Measurements from ENCODE around the gene HECW1. TPM values are rescaled to one million over a fixed set of nuclear protein-coding genes. Genes with fewer than 3 reads are reported as not detected.

The HECW1 gene
- polyA plus RNA-seq, 1 donor (not counting 4 experiments of a cell fraction or from before 2014, with no cell fraction given), result not detected

DNA sequence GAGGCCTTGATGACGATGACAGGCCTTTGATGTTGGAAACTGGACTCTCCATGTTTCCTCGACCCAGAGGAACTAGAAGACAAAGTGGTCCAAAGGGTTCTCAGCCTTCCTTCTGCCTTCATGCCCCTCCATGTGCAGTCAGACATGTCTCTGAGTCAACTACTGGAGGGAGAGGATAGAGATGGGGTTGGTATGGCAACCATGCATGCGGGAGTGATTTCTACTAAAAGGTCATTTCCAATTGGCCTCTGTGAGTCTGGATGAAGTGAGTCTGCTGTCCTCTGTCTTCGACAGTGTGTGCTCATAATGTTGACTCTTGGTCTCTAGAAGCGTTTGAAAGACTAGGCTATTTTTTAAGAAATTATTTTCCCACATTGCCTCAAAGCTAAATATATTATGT lies 499.7 kb downstream of the HECW1 start:
- H3K4me2 ChIP-seq (ENCODE audit: control insufficient read depth, extremely low read depth, insufficient read depth, low read depth, low read length), result no peak overlapping the region
- H3K9ac ChIP-seq (ENCODE audit: control insufficient read depth, extremely low read depth, insufficient read depth, low read length), result no peak overlapping the region
- H3K9me1 ChIP-seq (ENCODE audit: control insufficient read depth, extremely low read depth, insufficient read depth, low read length), result peaks cover 4% of the 10 kb centered on the region
- no peak overlapping the region for H3K27ac ChIP-seq (ENCODE audit: control insufficient read depth, insufficient read depth, low read length)
- DNase-seq (ENCODE audit: low read depth, low spot score) (no peak), FAIRE-seq (no peak)
- H2AFZ ChIP-seq (ENCODE audit: control insufficient read depth, low read length), result no peak overlapping the region
- TF ChIP-seq EZH2 (IDR thresholded peaks at IDR 0.05; ENCODE audit: low read length), result no peak
- TF ChIP-seq, protein P1, sequence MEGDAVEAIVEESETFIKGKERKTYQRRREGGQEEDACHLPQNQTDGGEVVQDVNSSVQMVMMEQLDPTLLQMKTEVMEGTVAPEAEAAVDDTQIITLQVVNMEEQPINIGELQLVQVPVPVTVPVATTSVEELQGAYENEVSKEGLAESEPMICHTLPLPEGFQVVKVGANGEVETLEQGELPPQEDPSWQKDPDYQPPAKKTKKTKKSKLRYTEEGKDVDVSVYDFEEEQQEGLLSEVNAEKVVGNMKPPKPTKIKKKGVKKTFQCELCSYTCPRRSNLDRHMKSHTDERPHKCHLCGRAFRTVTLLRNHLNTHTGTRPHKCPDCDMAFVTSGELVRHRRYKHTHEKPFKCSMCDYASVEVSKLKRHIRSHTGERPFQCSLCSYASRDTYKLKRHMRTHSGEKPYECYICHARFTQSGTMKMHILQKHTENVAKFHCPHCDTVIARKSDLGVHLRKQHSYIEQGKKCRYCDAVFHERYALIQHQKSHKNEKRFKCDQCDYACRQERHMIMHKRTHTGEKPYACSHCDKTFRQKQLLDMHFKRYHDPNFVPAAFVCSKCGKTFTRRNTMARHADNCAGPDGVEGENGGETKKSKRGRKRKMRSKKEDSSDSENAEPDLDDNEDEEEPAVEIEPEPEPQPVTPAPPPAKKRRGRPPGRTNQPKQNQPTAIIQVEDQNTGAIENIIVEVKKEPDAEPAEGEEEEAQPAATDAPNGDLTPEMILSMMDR (optimal IDR thresholded peaks at IDR 0.05 in 1 of 3, IDR thresholded peaks at IDR 0.05 in 1 of 3, conservative IDR thresholded peaks at IDR 0.05 in 1 of 3; ENCODE audit: extremely low read depth in 1 of 3, insufficient read depth in 2 of 3, low read length in 3 of 3), result no peak
- dilution Hi-C loops (cut with MboI; ENCODE audit: extremely low pct_ligation_motif_present, low sequenced_read_pairs), result no loop called here
- no peaks in the 10 kb centered on the region for H3K4me1 ChIP-seq (ENCODE audit: control insufficient read depth, extremely low read depth, insufficient read depth, low read length)
- no peak overlapping the region for H3K4me3 ChIP-seq (ENCODE audit: control insufficient read depth in 2 of 3, extremely low read depth in 1 of 3, insufficient read depth in 2 of 3, low read depth in 1 of 3, low read length in 3 of 3)
- H3K36me3 ChIP-seq (ENCODE audit: control insufficient read depth in 2 of 2, extremely low read depth in 1 of 2, insufficient read depth in 2 of 2, low read length in 2 of 2), result peaks cover 23 to 45% of the 10 kb centered on the region in 2 experiments
- H3K9me3 ChIP-seq (ENCODE audit: control insufficient read depth, low read depth, low read length), result no peaks in the 10 kb centered on the region
- peaks cover 12% of the 10 kb centered on the region for H4K20me1 ChIP-seq (ENCODE audit: control insufficient read depth, extremely low read depth, insufficient read depth, low read length)
- no peaks in the 10 kb centered on the region for H3K27me3 ChIP-seq (ENCODE audit: control insufficient read depth, extremely low read depth, insufficient read depth, low read length)
- peaks cover 89% of the 10 kb centered on the region for H3K79me2 ChIP-seq (ENCODE audit: control insufficient read depth, insufficient read depth, low read length)

DNA sequence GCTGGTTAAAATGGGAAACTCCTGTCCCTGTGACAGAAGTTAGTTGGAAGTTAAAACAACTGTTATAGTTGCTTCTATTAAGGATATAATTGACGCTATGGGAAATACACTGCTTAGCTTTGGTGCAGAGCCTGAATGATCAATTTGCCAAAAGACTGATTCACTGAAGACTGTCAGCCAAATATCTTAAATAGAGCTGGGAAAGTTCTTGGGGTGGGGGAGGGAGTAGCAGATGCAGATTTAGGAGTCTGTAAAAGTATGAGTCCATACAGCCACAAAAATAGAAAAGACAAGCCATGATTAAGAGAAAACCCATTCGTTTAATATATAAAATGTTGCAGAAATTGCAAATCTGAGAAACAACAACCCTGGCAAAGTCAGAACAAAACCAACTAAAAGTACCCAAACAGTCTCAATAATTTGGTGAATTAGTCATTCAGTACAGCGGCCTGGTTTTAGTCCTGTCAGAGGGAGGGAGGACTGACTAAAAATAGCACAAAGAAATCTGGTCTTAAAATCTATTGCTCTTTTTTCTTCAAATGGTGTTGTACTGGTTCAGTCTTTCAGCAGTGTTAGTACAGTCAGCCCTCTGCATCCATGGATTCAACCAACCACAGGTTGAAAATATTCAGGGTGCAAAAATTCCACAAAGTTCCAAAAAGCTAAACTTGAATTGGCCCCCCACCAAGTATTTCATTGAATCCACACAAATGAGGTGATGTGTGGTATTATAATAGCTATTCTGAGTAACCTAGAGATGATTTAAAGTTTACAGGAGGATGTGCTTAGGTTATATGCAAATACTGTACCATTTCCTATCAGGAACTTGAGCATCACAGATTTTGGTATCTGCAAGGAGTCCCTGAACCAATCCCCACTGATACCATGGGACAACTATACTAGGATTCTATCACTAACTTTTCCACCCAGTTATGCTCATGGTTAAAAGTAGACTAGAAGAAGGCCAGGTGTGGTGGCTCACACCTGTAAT lies 500.4 kb downstream of the HECW1 start:
- no peak overlapping the region for H3K9ac ChIP-seq (ENCODE audit: control insufficient read depth, extremely low read depth, insufficient read depth, low read length)
- dilution Hi-C loops (cut with MboI; ENCODE audit: extremely low pct_ligation_motif_present, low sequenced_read_pairs), result no loop called here
- peaks cover 91% of the 10 kb centered on the region for H3K79me2 ChIP-seq (ENCODE audit: control insufficient read depth, insufficient read depth, low read length)
- H2AFZ ChIP-seq (ENCODE audit: control insufficient read depth, low read length), result no peak overlapping the region
- H3K9me1 ChIP-seq (ENCODE audit: control insufficient read depth, extremely low read depth, insufficient read depth, low read length), result peaks cover 4% of the 10 kb centered on the region
- no peak for FAIRE-seq
- no peak overlapping the region for H3K27ac ChIP-seq (ENCODE audit: control insufficient read depth, insufficient read depth, low read length)
- H3K4me2 ChIP-seq (ENCODE audit: control insufficient read depth, extremely low read depth, insufficient read depth, low read depth, low read length), result no peak overlapping the region
- no peaks in the 10 kb centered on the region for H3K9me3 ChIP-seq (ENCODE audit: control insufficient read depth, low read depth, low read length)
- H4K20me1 ChIP-seq (ENCODE audit: control insufficient read depth, extremely low read depth, insufficient read depth, low read length), result peaks cover 8% of the 10 kb centered on the region
- no peaks in the 10 kb centered on the region for H3K27me3 ChIP-seq (ENCODE audit: control insufficient read depth, extremely low read depth, insufficient read depth, low read length)
- no peaks in the 10 kb centered on the region for H3K4me1 ChIP-seq (ENCODE audit: control insufficient read depth, extremely low read depth, insufficient read depth, low read length)
- no peak for DNase-seq (ENCODE audit: low read depth, low spot score)
- peaks cover 25 to 46% of the 10 kb centered on the region in 2 experiments for H3K36me3 ChIP-seq (ENCODE audit: control insufficient read depth in 2 of 2, extremely low read depth in 1 of 2, insufficient read depth in 2 of 2, low read length in 2 of 2)
- TF ChIP-seq, protein P1 (optimal IDR thresholded peaks at IDR 0.05 in 1 of 3, IDR thresholded peaks at IDR 0.05 in 1 of 3, conservative IDR thresholded peaks at IDR 0.05 in 1 of 3; ENCODE audit: extremely low read depth in 1 of 3, insufficient read depth in 2 of 3, low read length in 3 of 3), result no peak
- TF ChIP-seq EZH2 (IDR thresholded peaks at IDR 0.05; ENCODE audit: low read length), result no peak
- no peak overlapping the region for H3K4me3 ChIP-seq (ENCODE audit: control insufficient read depth in 2 of 3, extremely low read depth in 1 of 3, insufficient read depth in 2 of 3, low read depth in 1 of 3, low read length in 3 of 3)

Small RNA genes lying within 50 kb of the gene (small RNA-seq; reads per million reads assigned to genes)
- gene MIR3943 (ENCODE audit: insufficient read length in 3 of 3, low read depth in 3 of 3, low replicate concordance in 1 of 3) (0 reads per million in 3 experiments), gene RF00019 (ENCODE audit: insufficient read length in 3 of 3, low read depth in 3 of 3, low replicate concordance in 1 of 3) (0 reads per million in 3 experiments), gene RNU6-575P (ENCODE audit: insufficient read length in 3 of 3, low read depth in 3 of 3, low replicate concordance in 1 of 3) (0 reads per million in 3 experiments), gene RNU7-35P (ENCODE audit: insufficient read length in 3 of 3, low read depth in 3 of 3, low replicate concordance in 1 of 3) (0 reads per million in 3 experiments)

Other genes with a start within 250 kb of the HECW1 start
- gene C7orf25, start 200.6 kb upstream of the HECW1 start, polyA plus RNA-seq, result 3.1 to 7.4 TPM (median 4.4 TPM) in 3 replicates
- gene PSMA2, start 180.5 kb upstream of the HECW1 start, polyA plus RNA-seq, result 112 to 251 TPM (median 135 TPM) in 3 replicates
- gene MRPL32, start 180.3 kb upstream of the HECW1 start, polyA plus RNA-seq, result 55.7 to 86.1 TPM (median 81.1 TPM) in 3 replicates

All from keratinocyte (primary cell).